Stimulated activated CD4-positive, alpha-beta T cell treated with anti-CD3 and anti-CD28 coated beads, Interleukin-15, amount 100 ng/mL, for 48 hours (primary cell): ENCODE measurements around the gene HSD17B14.
"Not testable (repeated sequence)": the region's sequence is repeated elsewhere in the genome, so short reads cannot be mapped to it uniquely, and the experiment has no call there.

ENCODE experiments used
- DNase-seq, 2 donors: peaks; one replicate each; pipeline ENCODE4 v3.0.0-alpha.2; 2020; ENCODE audit warnings: low read depth in 2 of 2

The HSD17B14 gene

GRCh38 chr19:48797103-48797502, 39.2 kb downstream of the HSD17B14 start:
- no peak for DNase-seq

- DNase-seq, result no peak
Observed at GRCh38 chr19:48796298-48797083, 39.8 kb downstream of the HSD17B14 start.

- no peak for DNase-seq
Observed at GRCh38 chr19:48795685-48796070, 40.6 kb downstream of the HSD17B14 start.

GRCh38 chr19:48795055-48795684, 41.1 kb downstream of the HSD17B14 start:
- peak; percentile 75 to 77 for DNase-seq

GRCh38 chr19:48794291-48794690, 42.0 kb downstream of the HSD17B14 start:
- DNase-seq, result no peak

- DNase-seq, result no peak
Observed at GRCh38 chr19:48793271-48793670, 43.0 kb downstream of the HSD17B14 start.

GRCh38 chr19:48787331-48787730, 49.0 kb downstream of the HSD17B14 start:
- DNase-seq, result not testable (repeated sequence)

GRCh38 chr19:48786422-48786821, 49.9 kb downstream of the HSD17B14 start:
- DNase-seq, result not testable (repeated sequence)

GRCh38 chr19:48784527-48784926, 51.8 kb downstream of the HSD17B14 start:
- DNase-seq, result no peak

- no peak for DNase-seq
Observed at GRCh38 chr19:48780631-48781391, 55.5 kb downstream of the HSD17B14 start.

- DNase-seq, result no peak
Observed at GRCh38 chr19:48779636-48780035, 56.7 kb downstream of the HSD17B14 start.

GRCh38 chr19:48777720-48778119, 58.6 kb downstream of the HSD17B14 start:
- no peak for DNase-seq

- no peak for DNase-seq
Observed at GRCh38 chr19:48777139-48777538, 59.2 kb downstream of the HSD17B14 start.

GRCh38 chr19:48772503-48772953, 63.8 kb downstream of the HSD17B14 start:
- no peak for DNase-seq

GRCh38 chr19:48770734-48771472, 65.4 kb downstream of the HSD17B14 start:
- no peak for DNase-seq

GRCh38 chr19:48770266-48770665, 66.0 kb downstream of the HSD17B14 start:
- no peak for DNase-seq

- DNase-seq, result no peak
Observed at GRCh38 chr19:48768994-48769713, 67.1 kb downstream of the HSD17B14 start.

- not testable (repeated sequence) for DNase-seq
Observed at GRCh38 chr19:48768171-48768753, 68.0 kb downstream of the HSD17B14 start.

GRCh38 chr19:48765816-48766215, 70.5 kb downstream of the HSD17B14 start:
- not testable (repeated sequence) for DNase-seq
